Measurements from ENCODE around the gene TERB1.
"Not testable (repeated sequence)": the region's sequence is repeated elsewhere in the genome, so short reads cannot be mapped to it uniquely, and the experiment has no call there.

TERB1 gene

GRCh38 chr16:66824006-66824405, 22.6 kb upstream of the TERB1 start:
- DNase-seq = no peak

- DNase-seq = no peak
Measured at GRCh38 chr16:66814734-66815133, 13.3 kb upstream of the TERB1 start.

- no peak for DNase-seq
Measured at GRCh38 chr16:66811043-66811442, 9.7 kb upstream of the TERB1 start.

GRCh38 chr16:66810391-66810790, 9.0 kb upstream of the TERB1 start:
- no peak for DNase-seq

- no peak for DNase-seq
Measured at GRCh38 chr16:66809765-66810164, 8.4 kb upstream of the TERB1 start.

- DNase-seq = no peak
Measured at GRCh38 chr16:66802159-66802558, 775 bp upstream of the TERB1 start.

- no peak for DNase-seq
Measured at GRCh38 chr16:66800856-66801255, 528 bp downstream of the TERB1 start.

- peak; percentile 53 for DNase-seq
Measured at GRCh38 chr16:66798161-66798560, 3.2 kb downstream of the TERB1 start.

GRCh38 chr16:66793984-66794383, 7.4 kb downstream of the TERB1 start:
- DNase-seq = not testable (repeated sequence)

- DNase-seq = no peak
Measured at GRCh38 chr16:66790130-66790733, 11.2 kb downstream of the TERB1 start.

- no peak for DNase-seq
Measured at GRCh38 chr16:66787427-66787826, 14.0 kb downstream of the TERB1 start.

- no peak for DNase-seq
Measured at GRCh38 chr16:66786551-66786950, 14.8 kb downstream of the TERB1 start.

- no peak for DNase-seq
Measured at GRCh38 chr16:66776457-66776856, 24.9 kb downstream of the TERB1 start.

- DNase-seq = no peak
Measured at GRCh38 chr16:66774981-66775380, 26.4 kb downstream of the TERB1 start.

- no peak for DNase-seq
Measured at GRCh38 chr16:66758086-66758485, 43.3 kb downstream of the TERB1 start.

- no peak for DNase-seq
Measured at GRCh38 chr16:66754819-66755218, 46.6 kb downstream of the TERB1 start.

GRCh38 chr16:66754211-66754610, 47.2 kb downstream of the TERB1 start:
- no peak for DNase-seq

- DNase-seq = no peak
Measured at GRCh38 chr16:66752958-66753357, 48.4 kb downstream of the TERB1 start.

- DNase-seq = no peak
Measured at GRCh38 chr16:66752379-66752778, 49.0 kb downstream of the TERB1 start.

- DNase-seq = no peak
Measured at GRCh38 chr16:66751992-66752322, 49.4 kb downstream of the TERB1 start.

GRCh38 chr16:66751303-66751991, 49.9 kb downstream of the TERB1 start, which contains the start of gene DYNC1LI2:
TSS of gene DYNC1LI2 (minus strand) at chr16:66751609. CDS start at chr16:66751591, 18 bp downstream.
- DNase-seq = peak; percentile 71

- no peak for DNase-seq
Measured at GRCh38 chr16:66751053-66751302, 50.4 kb downstream of the TERB1 start.

GRCh38 chr16:66750279-66751052, 50.9 kb downstream of the TERB1 start:
- DNase-seq = no peak

GRCh38 chr16:66746682-66747081, 54.7 kb downstream of the TERB1 start:
- no peak for DNase-seq

All from fibroblast of upper back skin (primary cell).